HEK293 (cell line): ENCODE measurements around the gene GALNT2.

Experiments
- CTCF ChIP-seq: fragments of 450-650 bp; formaldehyde crosslinking; IDR thresholded peaks from 2 replicates; pipeline ENCODE4 v1.5.1; 2016; ENCODE audit warnings: missing biosample characterization, missing genetic modification characterization
- KLF9 ChIP-seq: fragments of 450-650 bp; formaldehyde crosslinking; IDR thresholded peaks from 2 replicates; pipeline ENCODE4 v1.5.1; 2016; ENCODE audit warnings: missing biosample characterization, missing genetic modification characterization, low read depth
- REST ChIP-seq: fragments of 450-650 bp; formaldehyde crosslinking; IDR thresholded peaks from 2 replicates; pipeline ENCODE4 v1.5.1; 2016; ENCODE audit warnings: missing biosample characterization, missing genetic modification characterization
- SCRT2 ChIP-seq: fragments of 450-650 bp; formaldehyde crosslinking; IDR thresholded peaks from 2 replicates; pipeline ENCODE4 v1.5.1; 2016; ENCODE audit warnings: missing biosample characterization, missing genetic modification characterization
- ZBTB1 ChIP-seq: fragments of 450-650 bp; formaldehyde crosslinking; IDR thresholded peaks from 2 replicates; pipeline ENCODE4 v1.5.1; 2016; ENCODE audit warnings: missing biosample characterization, missing genetic modification characterization
- ZFP69B ChIP-seq: fragments of 450-650 bp; formaldehyde crosslinking; IDR thresholded peaks from 2 replicates; pipeline ENCODE4 v1.5.1; 2016; ENCODE audit warnings: missing biosample characterization, missing genetic modification characterization
- ZNF433 ChIP-seq: fragments of 450-650 bp; formaldehyde crosslinking; IDR thresholded peaks from 2 replicates; pipeline ENCODE4 v1.5.1; 2016; ENCODE audit warnings: missing biosample characterization, missing genetic modification characterization, low read depth
- ZNF776 ChIP-seq: fragments of 450-650 bp; formaldehyde crosslinking; IDR thresholded peaks from 2 replicates; pipeline ENCODE4 v1.5.0; 2017; ENCODE audit warnings: missing biosample characterization, missing genetic modification characterization, borderline replicate concordance

GRCh38 chr1:230260831-230261230 is 193.8 kb downstream of the GALNT2 start:
- TF ChIP-seq CTCF: no peak
- TF ChIP-seq REST (tag by site-specific recombination): no peak
- TF ChIP-seq SCRT2 (tag by site-specific recombination): no peak
- no peak for TF ChIP-seq KLF9
- no peak for TF ChIP-seq ZNF776 (tag by site-specific recombination)
- no peak for TF ChIP-seq ZNF433
- TF ChIP-seq ZBTB1: no peak
- TF ChIP-seq ZFP69B (tag by site-specific recombination): no peak
